GM23248 (cell line): Measurements from ENCODE around the gene RNF19B. TPM values are rescaled to one million over a fixed set of nuclear protein-coding genes. Genes with fewer than 3 reads are reported as not detected.
A peak's percentile ranks its signal among the peaks of the same experiment; 100 is the strongest.

Experiments used
- DNase-seq: peaks from one replicate; pipeline ENCODE4 v3.0.0-alpha.2; 2015
- H2AFZ ChIP-seq: fragments of 200-600 bp; sonication (generic); 2 replicates; pipeline ENCODE4 v1.6.1; 2016; ENCODE audit warnings: antibody characterized with exemption
- H3F3A ChIP-seq: fragments of 200-600 bp; sonication (generic); 2 replicates; pipeline ENCODE4 v1.6.1; 2016; ENCODE audit warnings: mild to moderate bottlenecking, antibody characterized with exemption, mixed run types; ENCODE audit not compliant: insufficient read depth
- H3K27ac ChIP-seq: fragments of 200-600 bp; sonication (generic); 2 replicates; pipeline ENCODE4 v1.5.1; 2016; ENCODE audit warnings: mild to moderate bottlenecking
- H3K27me3 ChIP-seq: fragments of 200-600 bp; sonication (generic); replicated peaks from 2 replicates; pipeline ENCODE4 v1.6.1; 2016; ENCODE audit warnings: mild to moderate bottlenecking; ENCODE audit not compliant: insufficient read depth
- H3K36me3 ChIP-seq: fragments of 200-600 bp; sonication (generic); 2 replicates; pipeline ENCODE4 v1.6.1; 2016; ENCODE audit warnings: low read depth, mild to moderate bottlenecking
- H3K4me1 ChIP-seq: fragments of 200-600 bp; sonication (generic); 2 replicates; pipeline ENCODE4 v1.6.1; 2016; ENCODE audit warnings: mild to moderate bottlenecking; ENCODE audit not compliant: insufficient read depth
- H3K4me2 ChIP-seq: fragments of 200-600 bp; sonication (generic); one replicate; pipeline ENCODE4 v1.6.1; 2016; ENCODE audit warnings: mild to moderate bottlenecking; ENCODE audit not compliant: unreplicated experiment
- H3K4me3 ChIP-seq: fragments of 200-600 bp; sonication (generic); 2 replicates; pipeline ENCODE4 v1.5.1; 2016; ENCODE audit warnings: mild to moderate bottlenecking
- H3K79me2 ChIP-seq: fragments of 200-600 bp; sonication (generic); 2 replicates; pipeline ENCODE4 v1.6.1; 2016; ENCODE audit warnings: mild to moderate bottlenecking; ENCODE audit not compliant: insufficient read depth
- H3K9ac ChIP-seq: fragments of 200-600 bp; sonication (generic); 2 replicates; pipeline ENCODE4 v1.6.1; 2016; ENCODE audit warnings: mild to moderate bottlenecking
- H3K9me2 ChIP-seq: fragments of 200-600 bp; sonication (generic); 2 replicates; pipeline ENCODE4 v1.6.1; 2016; ENCODE audit warnings: mixed run types, mild to moderate bottlenecking, moderate library complexity; ENCODE audit not compliant: insufficient read depth
- H3K9me3 ChIP-seq: fragments of 200-600 bp; sonication (generic); one replicate; pipeline ENCODE4 v1.6.1; 2017; ENCODE audit warnings: low read depth
- H4K20me1 ChIP-seq: fragments of 200-600 bp; sonication (generic); 2 replicates; pipeline ENCODE4 v1.6.0; 2016; ENCODE audit not compliant: insufficient read depth
- EZH2 ChIP-seq: fragments of 200-600 bp; sonication (generic); IDR thresholded peaks from 2 replicates; pipeline ENCODE4 v1.6.1; 2018; ENCODE audit warnings: antibody characterized with exemption, mild to moderate bottlenecking; ENCODE audit not compliant: insufficient read depth, poor library complexity, severe bottlenecking
- EZH2phosphoT487 ChIP-seq: fragments of 200-600 bp; sonication (generic); IDR thresholded peaks from 2 replicates; pipeline ENCODE4 v1.6.1; 2018; ENCODE audit warnings: antibody characterized with exemption, moderate library complexity, mild to moderate bottlenecking, low read depth; ENCODE audit not compliant: insufficient read depth
- WGBS, 2 experiments: methylation state at CpG; one replicate each; pipeline ENCODE4 v1.1.6; 2015 to 2017; ENCODE audit warnings: low lambda C conversion rate in 2 of 2, low coverage in 1 of 2; ENCODE audit errors: missing lambda C conversion rate in 2 of 2; 5-methylcytosine and 5-hydroxymethylcytosine counted together
- in situ Hi-C: fragments of 300-500 bp; cut with MboI; formaldehyde crosslinking; loops from 2 replicates; pipeline ENCODE4 v1.15.0; 2020
- polyA plus RNA-seq: library from polyadenylated mRNA; unstranded; fragments of >200 nt; fragmentation: Nextera tagmentation; extraction: Ambion mirVana; gene quantifications from 2 replicates; pipeline ENCODE4 v1.2.1, GENCODE V29; 2016
- total RNA-seq: library from RNA; depleted of rRNA; stranded (reverse); fragments of >200 nt; shearing (Covaris generic); gene quantifications from 2 replicates; pipeline ENCODE4 v1.2.3, GENCODE V29; 2014

RNF19B gene
- total and polyA plus RNA-seq, 2 experiments from 2014 or later, result 1.5 to 11.1 TPM

GRCh38 chr1:32988665-32989064 is 24.1 kb upstream of the RNF19B start:
- TF ChIP-seq EZH2, result no peak
- TF ChIP-seq EZH2phosphoT487, result no peak
- H3K4me3 ChIP-seq, result peak overlapping the region; percentile 29; the same call in 1 of the 2 replicates

GRCh38 chr1:32985226-32985625 is 20.6 kb upstream of the RNF19B start:
- H3K4me1 ChIP-seq, result peaks cover 37% of the 10 kb centered on the region
- no peaks in the 10 kb centered on the region for H3K79me2 ChIP-seq
- no peaks in the 10 kb centered on the region for H3K9me3 ChIP-seq
- no peak overlapping the region for H3K9ac ChIP-seq
- peaks cover 30% of the 10 kb centered on the region for H3F3A ChIP-seq
- in situ Hi-C loops, result no loop called here
- H4K20me1 ChIP-seq, result no peaks in the 10 kb centered on the region
- H3K27ac ChIP-seq, result no peak overlapping the region
- no peak for TF ChIP-seq EZH2
- TF ChIP-seq EZH2phosphoT487, result no peak
- DNase-seq, result no peak
- 92 to 93% methylated on average over 1 of the region's 1 CpG for WGBS, 2 experiments
- H3K36me3 ChIP-seq, result no peaks in the 10 kb centered on the region
- no peak overlapping the region for H3K4me2 ChIP-seq
- no peak overlapping the region for H2AFZ ChIP-seq
- no peak overlapping the region for H3K4me3 ChIP-seq
- no peaks in the 10 kb centered on the region for H3K27me3 ChIP-seq
- no peaks in the 10 kb centered on the region for H3K9me2 ChIP-seq

More at GRCh38 chr1:32988665-32989064, 24.1 kb upstream of the RNF19B start:
- Histone ChIP-seq H2AFZ (no peak overlapping the region), H3K9me3 (no peaks in the 10 kb centered on the region), H4K20me1 (no peaks in the 10 kb centered on the region), H3K4me1 (peaks cover 40% of the 10 kb centered on the region), H3K9me2 (no peaks in the 10 kb centered on the region), H3F3A (peaks cover 41% of the 10 kb centered on the region), H3K9ac (peak overlapping the region; percentile 65), H3K27me3 (no peaks in the 10 kb centered on the region), H3K36me3 (no peaks in the 10 kb centered on the region), H3K4me2 (peak overlapping the region; percentile 58), H3K79me2 (no peaks in the 10 kb centered on the region), H3K27ac (peak overlapping the region; percentile 89)
- peak; percentile 82 for DNase-seq
- in situ Hi-C loops, result no loop called here

DNA sequence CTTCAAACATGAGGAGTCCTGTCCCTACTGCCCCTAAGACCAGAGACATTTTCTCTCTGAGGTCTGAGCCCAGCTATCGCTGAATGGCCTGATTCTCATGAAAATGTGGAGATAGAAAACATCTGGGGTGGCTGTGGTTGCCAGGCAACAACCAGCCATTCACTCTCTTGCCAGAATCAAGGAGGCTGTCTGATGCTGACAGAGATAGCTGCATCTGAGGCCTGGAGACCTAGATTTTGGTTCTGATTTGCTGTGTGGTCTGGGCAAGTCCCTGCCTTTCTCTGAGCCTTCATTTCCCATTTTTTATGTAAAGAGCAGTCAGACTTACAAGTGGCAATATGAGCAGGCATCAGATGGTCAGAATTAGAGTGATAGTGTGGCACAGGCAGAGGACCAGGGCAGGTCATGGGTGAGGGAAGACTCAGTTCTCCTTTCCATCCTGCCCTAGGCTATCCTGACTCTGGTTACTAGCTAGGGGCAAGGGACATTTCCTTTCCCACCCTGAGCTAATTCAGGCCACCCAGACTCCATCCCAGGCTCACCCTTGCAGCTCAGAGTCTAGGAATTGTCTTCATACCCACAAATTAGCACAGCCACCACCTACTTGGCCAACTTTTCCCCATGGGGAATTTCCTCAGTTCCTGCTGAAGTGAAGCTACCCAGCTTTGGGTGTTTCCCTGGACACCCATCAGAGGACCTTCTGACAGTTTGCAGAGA is 20.0 kb upstream of the RNF19B start:
- Histone ChIP-seq H3K79me2 (no peaks in the 10 kb centered on the region), H3K4me1 (peaks cover 32% of the 10 kb centered on the region), H3F3A (peaks cover 25% of the 10 kb centered on the region), H3K9me3 (no peaks in the 10 kb centered on the region), H4K20me1 (no peaks in the 10 kb centered on the region), H3K9me2 (no peaks in the 10 kb centered on the region), H3K27me3 (no peaks in the 10 kb centered on the region), H2AFZ (no peak overlapping the region), H3K36me3 (no peaks in the 10 kb centered on the region), H3K4me3 (no peak overlapping the region), H3K27ac (peak overlapping the region; percentile 38), H3K4me2 (no peak overlapping the region), H3K9ac (peak overlapping the region; percentile 12; the same call in 1 of the 2 replicates)
- 44 to 50% methylated on average over 1 of the region's 1 CpG for WGBS, 2 experiments
- peak; percentile 67 for DNase-seq
- in situ Hi-C loops, result no loop called here
- TF ChIP-seq EZH2phosphoT487, result no peak
- no peak for TF ChIP-seq EZH2

GRCh38 chr1:32984090-32984454 is 19.5 kb upstream of the RNF19B start:
- no peaks in the 10 kb centered on the region for H3K79me2 ChIP-seq
- H3F3A ChIP-seq, result peaks cover 21% of the 10 kb centered on the region
- no peak overlapping the region for H3K4me2 ChIP-seq
- no peaks in the 10 kb centered on the region for H3K9me3 ChIP-seq
- peak overlapping the region; percentile 38 for H3K27ac ChIP-seq
- no peak overlapping the region for H3K4me3 ChIP-seq
- TF ChIP-seq EZH2phosphoT487, result no peak
- TF ChIP-seq EZH2, result no peak
- H3K9me2 ChIP-seq, result no peaks in the 10 kb centered on the region
- 44 to 63% methylated on average over 4 of the region's 4 CpGs for WGBS, 2 experiments
- peak; percentile 40 for DNase-seq
- no peak overlapping the region for H2AFZ ChIP-seq
- peak overlapping the region; percentile 12; the same call in 1 of the 2 replicates for H3K9ac ChIP-seq
- H4K20me1 ChIP-seq, result no peaks in the 10 kb centered on the region
- in situ Hi-C loops, result no loop called here
- peaks cover 28% of the 10 kb centered on the region for H3K4me1 ChIP-seq
- H3K36me3 ChIP-seq, result no peaks in the 10 kb centered on the region
- H3K27me3 ChIP-seq, result no peaks in the 10 kb centered on the region

- no peaks in the 10 kb centered on the region for H3K79me2 ChIP-seq
- H3K4me1 ChIP-seq, result peaks cover 20% of the 10 kb centered on the region
- no peaks in the 10 kb centered on the region for H3K9me3 ChIP-seq
- peaks cover 11% of the 10 kb centered on the region; the same call in 1 of the 2 replicates for H3F3A ChIP-seq
- H3K4me2 ChIP-seq, result no peak overlapping the region
- no peaks in the 10 kb centered on the region for H3K36me3 ChIP-seq
- H3K9me2 ChIP-seq, result no peaks in the 10 kb centered on the region
- 93 to 96% methylated on average over 3 of the region's 3 CpGs for WGBS, 2 experiments
- H3K4me3 ChIP-seq, result no peak overlapping the region
- H2AFZ ChIP-seq, result no peak overlapping the region
- in situ Hi-C loops, result no loop called here
- no peak overlapping the region for H3K9ac ChIP-seq
- no peak overlapping the region for H3K27ac ChIP-seq
- no peak for TF ChIP-seq EZH2phosphoT487
- TF ChIP-seq EZH2, result no peak
- H4K20me1 ChIP-seq, result no peaks in the 10 kb centered on the region
- DNase-seq, result no peak
- no peaks in the 10 kb centered on the region for H3K27me3 ChIP-seq
These were observed 18.4 kb upstream of the RNF19B start for GRCh38 chr1:32983020-32983419.
